GM19324 (cell line): ENCODE results near the gene ADAMTS13.

Experiments used
- ATAC-seq: cut with Tn5 transposase; IDR thresholded peaks from one replicate; pipeline ENCODE4 v1.9.1; 2021; ENCODE audit warnings: mild to moderate bottlenecking, moderate library complexity; ENCODE audit not compliant: unreplicated experiment, low FRiP score

The ADAMTS13 gene

GRCh38 chr9:133485531-133486260 is 63.5 kb downstream of the ADAMTS13 start:
- ATAC-seq, result no peak

- ATAC-seq, result no peak
Measured at GRCh38 chr9:133487331-133487725, 65.2 kb downstream of the ADAMTS13 start.

GRCh38 chr9:133488686-133489252 is 66.6 kb downstream of the ADAMTS13 start:
- no peak for ATAC-seq

- no peak for ATAC-seq
Measured at GRCh38 chr9:133489253-133490190, 67.4 kb downstream of the ADAMTS13 start.

- ATAC-seq, result no peak
Measured at GRCh38 chr9:133490201-133490681, 68.1 kb downstream of the ADAMTS13 start.

GRCh38 chr9:133490865-133491655 is 68.9 kb downstream of the ADAMTS13 start:
- no peak for ATAC-seq

- ATAC-seq, result no peak
Measured at GRCh38 chr9:133491656-133491925, 69.4 kb downstream of the ADAMTS13 start.

GRCh38 chr9:133492061-133493021 is 70.2 kb downstream of the ADAMTS13 start:
- ATAC-seq, result no peak

- no peak for ATAC-seq
Measured at GRCh38 chr9:133493428-133493827, 71.3 kb downstream of the ADAMTS13 start.

GRCh38 chr9:133493845-133494540 is 71.8 kb downstream of the ADAMTS13 start:
- ATAC-seq, result no peak

GRCh38 chr9:133494636-133495326 is 72.6 kb downstream of the ADAMTS13 start:
- ATAC-seq, result no peak

GRCh38 chr9:133495327-133496293 is 73.4 kb downstream of the ADAMTS13 start:
- ATAC-seq, result no peak

- ATAC-seq, result no peak
Measured at GRCh38 chr9:133496861-133497842, 75.0 kb downstream of the ADAMTS13 start.

- no peak for ATAC-seq
Measured at GRCh38 chr9:133499132-133499891, 77.1 kb downstream of the ADAMTS13 start.

- ATAC-seq, result no peak
Measured at GRCh38 chr9:133499892-133500270, 77.7 kb downstream of the ADAMTS13 start.
